Rectal smooth muscle tissue (tissue), 1 donor: ENCODE measurements around the gene MTARC1.

Experiments
- H3K27ac ChIP-seq: one replicate; pipeline ENCODE4 v1.7.0; 2013; ENCODE audit warnings: low read depth, low read length, inconsistent platforms
- H3K27me3 ChIP-seq: one replicate; pipeline ENCODE4 v1.7.0; 2013; ENCODE audit warnings: low read length; ENCODE audit not compliant: control insufficient read depth, insufficient read depth
- H3K36me3 ChIP-seq: one replicate; pipeline ENCODE4 v1.7.0; 2013; ENCODE audit warnings: low read length; ENCODE audit not compliant: control insufficient read depth, insufficient read depth
- H3K4me1 ChIP-seq: one replicate; pipeline ENCODE4 v1.7.0; 2013; ENCODE audit warnings: low read length; ENCODE audit not compliant: control insufficient read depth, insufficient read depth
- H3K4me3 ChIP-seq: one replicate; pipeline ENCODE4 v1.7.0; 2013; ENCODE audit warnings: low read length
- H3K9ac ChIP-seq: one replicate; pipeline ENCODE4 v1.7.0; 2013; ENCODE audit warnings: low read length

MTARC1 gene

DNA sequence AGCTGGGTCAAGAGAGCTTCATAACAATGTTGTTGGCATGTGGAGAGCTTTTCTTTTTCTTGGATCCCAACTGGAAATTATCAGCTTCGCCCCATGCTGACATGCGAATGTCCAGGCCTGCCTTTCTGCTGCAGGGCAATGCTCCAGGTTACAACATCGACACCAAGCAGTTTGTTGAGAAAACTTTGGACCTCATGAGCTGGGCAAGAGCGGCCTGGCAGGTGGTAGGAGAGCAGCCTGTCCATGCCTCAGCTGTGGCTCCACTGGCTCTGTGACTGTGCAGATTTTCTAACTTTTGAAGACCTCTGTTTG lies 41.4 kb downstream of the MTARC1 start:
- peaks cover 15% of the 10 kb centered on the region for H3K4me1 ChIP-seq

DNA sequence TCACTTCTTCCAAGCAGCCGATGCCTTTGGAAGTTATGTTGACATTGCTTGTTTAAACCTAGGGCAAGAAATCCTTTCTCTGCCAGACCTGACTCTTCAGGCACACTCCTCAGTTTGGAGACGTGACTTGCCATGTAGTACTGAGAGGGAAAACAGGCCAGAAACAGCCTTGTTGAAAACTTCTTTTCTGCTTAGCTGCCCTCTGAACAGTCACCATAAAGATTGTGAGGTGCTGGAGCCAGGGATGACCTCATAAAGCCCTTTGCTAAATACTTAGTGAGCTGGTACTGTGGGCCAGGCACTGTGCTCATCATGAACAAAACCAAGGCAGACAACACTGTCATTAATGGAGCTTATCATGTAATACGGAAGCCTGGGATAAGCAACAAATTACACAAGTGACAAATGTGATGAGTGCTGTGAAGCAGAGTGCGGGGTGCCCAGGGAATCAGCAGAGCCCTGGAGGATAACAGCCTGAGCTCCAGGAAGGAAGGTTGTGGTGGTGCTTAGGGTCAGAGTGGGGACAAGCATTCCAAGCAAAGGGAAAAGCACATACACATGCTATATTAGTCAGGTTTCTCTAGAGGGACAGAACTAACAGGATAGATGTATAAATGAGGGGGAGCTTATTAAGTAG lies 42.4 kb downstream of the MTARC1 start:
- no peaks in the 10 kb centered on the region for H3K36me3 ChIP-seq
- H3K27me3 ChIP-seq: no peaks in the 10 kb centered on the region
- no peak overlapping the region for H3K9ac ChIP-seq
- peak overlapping the region; percentile 43 for H3K27ac ChIP-seq
- H3K4me3 ChIP-seq: no peak overlapping the region
- peaks cover 18% of the 10 kb centered on the region for H3K4me1 ChIP-seq

More for the DNA sequence above, 41.4 kb downstream of the MTARC1 start:
- H3K36me3 ChIP-seq: no peaks in the 10 kb centered on the region
- no peak overlapping the region for H3K4me3 ChIP-seq
- no peak overlapping the region for H3K9ac ChIP-seq
- H3K27me3 ChIP-seq: no peaks in the 10 kb centered on the region
- no peak overlapping the region for H3K27ac ChIP-seq

DNA sequence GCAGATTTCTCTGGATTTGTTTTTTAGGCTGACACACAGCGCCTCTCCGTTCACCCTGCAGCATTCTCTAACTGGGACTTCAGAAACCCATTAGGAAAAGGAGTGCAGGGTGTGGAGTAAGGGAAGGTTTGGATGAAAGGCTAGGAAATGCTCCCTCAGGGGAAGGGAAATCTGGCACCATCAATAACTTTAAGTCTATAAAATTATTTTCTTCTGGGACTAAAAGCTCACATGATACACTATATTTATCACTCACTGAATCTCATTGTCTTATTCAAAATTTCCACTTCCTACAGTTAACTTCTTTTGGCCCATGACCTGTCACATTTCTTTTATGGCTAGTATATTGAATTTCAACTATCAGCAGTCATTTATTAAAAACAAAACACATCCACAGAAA lies 46.7 kb downstream of the MTARC1 start:
- H3K4me3 ChIP-seq: no peak overlapping the region
- H3K27ac ChIP-seq: peak overlapping the region; percentile 30
- H3K36me3 ChIP-seq: no peaks in the 10 kb centered on the region
- H3K9ac ChIP-seq: no peak overlapping the region
- H3K27me3 ChIP-seq: no peaks in the 10 kb centered on the region
- H3K4me1 ChIP-seq: peaks cover 18% of the 10 kb centered on the region

- Histone ChIP-seq H3K27ac (peak overlapping the region; percentile 30), H3K4me1 (peaks cover 11% of the 10 kb centered on the region), H3K4me3 (no peak overlapping the region), H3K9ac (no peak overlapping the region), H3K36me3 (no peaks in the 10 kb centered on the region), H3K27me3 (no peaks in the 10 kb centered on the region)
These were observed 47.6 kb downstream of the MTARC1 start for GRCh38 chr1:220834155-220834870.
